ENCODE measurements around the gene GTF3C1. TPM values are rescaled to one million over a fixed set of nuclear protein-coding genes. Genes with fewer than 3 reads are reported as not detected.

Gene GTF3C1
- total and polyA plus RNA-seq, 4 donors, result 15.3 to 28.0 (median 22.2) TPM

DNA sequence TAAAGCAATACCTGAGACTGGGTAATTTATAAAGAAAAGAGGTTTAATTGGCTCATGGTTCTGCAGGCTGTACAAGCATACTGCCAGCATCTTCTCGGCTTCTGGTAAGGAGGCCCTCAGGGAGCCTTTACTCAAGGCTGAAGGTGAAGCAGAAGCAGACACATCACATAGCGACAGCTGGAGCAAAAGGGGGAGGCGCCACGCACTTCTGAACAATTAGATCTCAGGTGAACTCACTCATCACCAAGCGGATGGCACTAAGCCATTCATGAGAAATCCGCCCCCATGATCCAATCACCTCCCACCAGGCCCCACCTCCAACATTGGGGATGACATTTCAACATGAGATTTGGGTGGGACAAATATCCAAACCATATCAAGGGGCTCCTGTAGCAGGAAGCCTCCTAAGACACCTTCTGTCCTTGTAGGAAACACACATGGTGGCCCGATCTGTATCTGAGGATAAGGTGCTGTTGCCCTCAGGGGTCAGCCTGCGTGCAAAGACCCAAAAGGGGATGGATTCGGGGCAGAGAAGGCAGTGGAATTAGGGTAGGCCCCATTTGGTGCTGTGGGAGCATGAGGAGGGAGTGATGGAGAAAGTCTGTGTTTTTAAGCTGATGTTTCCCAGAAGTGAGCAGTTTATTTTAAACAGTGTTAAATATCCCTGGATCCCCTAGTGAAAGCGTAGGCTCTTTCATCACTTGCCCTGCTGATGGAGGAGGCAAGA, 124.8 kb downstream of the GTF3C1 start:
- no peak overlapping the region for H3K27ac ChIP-seq (ENCODE audit: low read depth in 1 of 2, low read length in 2 of 2)
- no peaks in the 10 kb centered on the region for H3K4me1 ChIP-seq (ENCODE audit: control insufficient read depth in 4 of 4, insufficient read depth in 4 of 4, low read length in 3 of 4)
- H3K36me3 ChIP-seq (ENCODE audit: control insufficient read depth in 4 of 4, insufficient read depth in 3 of 4, low read depth in 1 of 4, low read length in 3 of 4), result no peaks in the 10 kb centered on the region
- H3K27me3 ChIP-seq (ENCODE audit: control insufficient read depth in 4 of 4, insufficient read depth in 4 of 4, low read length in 3 of 4), result no peaks in the 10 kb centered on the region
- TF ChIP-seq, protein P1, sequence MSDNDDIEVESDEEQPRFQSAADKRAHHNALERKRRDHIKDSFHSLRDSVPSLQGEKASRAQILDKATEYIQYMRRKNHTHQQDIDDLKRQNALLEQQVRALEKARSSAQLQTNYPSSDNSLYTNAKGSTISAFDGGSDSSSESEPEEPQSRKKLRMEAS (IDR thresholded peaks at IDR 0.05), result no peak
- peak; percentile 19 for DNase-seq (ENCODE audit: low spot score)
- H3K9ac ChIP-seq (ENCODE audit: low read depth in 1 of 2, low read length in 2 of 2), result no peak overlapping the region
- H3K4me3 ChIP-seq (ENCODE audit: low read depth in 1 of 3, low read length in 3 of 3), result no peak overlapping the region
- WGBS, result 87% methylated on average over 10 of the region's 10 CpGs
- peaks cover 0 to 11% (median under 1%) of the 10 kb centered on the region in 4 donors for H3K9me3 ChIP-seq (ENCODE audit: control insufficient read depth in 4 of 4, low read length in 3 of 4)

DNA sequence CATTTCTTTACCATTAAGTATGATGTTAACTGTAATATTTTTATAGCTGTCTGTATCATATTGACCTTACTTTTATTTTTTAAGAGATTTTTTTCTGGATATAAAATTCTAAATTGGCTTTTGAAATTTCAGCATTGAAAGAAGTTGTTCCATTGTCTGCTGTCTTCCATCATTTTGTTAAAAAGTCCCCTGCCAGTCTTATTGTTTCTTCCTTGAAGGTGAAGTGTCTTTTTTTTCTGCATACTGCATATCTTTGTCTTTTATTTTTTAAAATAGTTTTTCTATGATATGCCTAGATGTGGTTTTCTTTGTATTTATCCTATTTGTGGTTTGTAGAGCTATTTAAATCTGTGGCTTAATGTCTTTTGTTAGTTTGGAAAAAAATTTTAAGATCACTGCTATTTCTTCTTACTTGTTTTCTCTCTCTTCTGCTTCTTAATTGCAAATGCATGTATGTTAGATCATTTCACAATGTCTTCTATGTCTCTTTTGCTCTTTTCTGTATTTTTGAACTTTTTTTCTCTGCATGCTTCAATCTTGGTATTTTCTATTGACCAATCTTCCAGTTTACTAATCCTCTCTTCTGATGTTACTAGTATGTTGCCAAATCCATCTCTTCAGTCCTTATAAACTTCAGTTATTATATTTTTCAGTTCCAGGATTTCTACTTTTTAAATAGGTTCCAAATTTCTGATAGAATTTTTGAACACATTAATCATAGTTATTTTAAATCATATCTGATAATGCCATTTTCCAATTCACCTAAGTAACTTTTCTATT, 127.6 kb downstream of the GTF3C1 start:
- Histone ChIP-seq H3K4me1 (ENCODE audit: control insufficient read depth in 4 of 4, insufficient read depth in 4 of 4, low read length in 3 of 4) (no peaks in the 10 kb centered on the region), H3K36me3 (ENCODE audit: control insufficient read depth in 4 of 4, insufficient read depth in 3 of 4, low read depth in 1 of 4, low read length in 3 of 4) (no peaks in the 10 kb centered on the region), H3K27ac (ENCODE audit: low read depth in 1 of 2, low read length in 2 of 2) (no peak overlapping the region), H3K9me3 (ENCODE audit: control insufficient read depth in 4 of 4, low read length in 3 of 4) (peaks cover 0 to 11% (median under 1%) of the 10 kb centered on the region in 4 donors), H3K4me3 (ENCODE audit: low read depth in 1 of 3, low read length in 3 of 3) (no peak overlapping the region), H3K27me3 (ENCODE audit: control insufficient read depth in 4 of 4, insufficient read depth in 4 of 4, low read length in 3 of 4) (no peaks in the 10 kb centered on the region), H3K9ac (ENCODE audit: low read depth in 1 of 2, low read length in 2 of 2) (no peak overlapping the region)
- TF ChIP-seq, protein P1 (IDR thresholded peaks at IDR 0.05), result no peak
- no peak for TF ChIP-seq HNF4G (IDR thresholded peaks at IDR 0.05)
- TF ChIP-seq, protein P2, sequence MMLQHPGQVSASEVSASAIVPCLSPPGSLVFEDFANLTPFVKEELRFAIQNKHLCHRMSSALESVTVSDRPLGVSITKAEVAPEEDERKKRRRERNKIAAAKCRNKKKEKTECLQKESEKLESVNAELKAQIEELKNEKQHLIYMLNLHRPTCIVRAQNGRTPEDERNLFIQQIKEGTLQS (IDR thresholded peaks at IDR 0.05), result no peak
- no peak for TF ChIP-seq YY1 (IDR thresholded peaks at IDR 0.05)
- TF ChIP-seq, protein P3, sequence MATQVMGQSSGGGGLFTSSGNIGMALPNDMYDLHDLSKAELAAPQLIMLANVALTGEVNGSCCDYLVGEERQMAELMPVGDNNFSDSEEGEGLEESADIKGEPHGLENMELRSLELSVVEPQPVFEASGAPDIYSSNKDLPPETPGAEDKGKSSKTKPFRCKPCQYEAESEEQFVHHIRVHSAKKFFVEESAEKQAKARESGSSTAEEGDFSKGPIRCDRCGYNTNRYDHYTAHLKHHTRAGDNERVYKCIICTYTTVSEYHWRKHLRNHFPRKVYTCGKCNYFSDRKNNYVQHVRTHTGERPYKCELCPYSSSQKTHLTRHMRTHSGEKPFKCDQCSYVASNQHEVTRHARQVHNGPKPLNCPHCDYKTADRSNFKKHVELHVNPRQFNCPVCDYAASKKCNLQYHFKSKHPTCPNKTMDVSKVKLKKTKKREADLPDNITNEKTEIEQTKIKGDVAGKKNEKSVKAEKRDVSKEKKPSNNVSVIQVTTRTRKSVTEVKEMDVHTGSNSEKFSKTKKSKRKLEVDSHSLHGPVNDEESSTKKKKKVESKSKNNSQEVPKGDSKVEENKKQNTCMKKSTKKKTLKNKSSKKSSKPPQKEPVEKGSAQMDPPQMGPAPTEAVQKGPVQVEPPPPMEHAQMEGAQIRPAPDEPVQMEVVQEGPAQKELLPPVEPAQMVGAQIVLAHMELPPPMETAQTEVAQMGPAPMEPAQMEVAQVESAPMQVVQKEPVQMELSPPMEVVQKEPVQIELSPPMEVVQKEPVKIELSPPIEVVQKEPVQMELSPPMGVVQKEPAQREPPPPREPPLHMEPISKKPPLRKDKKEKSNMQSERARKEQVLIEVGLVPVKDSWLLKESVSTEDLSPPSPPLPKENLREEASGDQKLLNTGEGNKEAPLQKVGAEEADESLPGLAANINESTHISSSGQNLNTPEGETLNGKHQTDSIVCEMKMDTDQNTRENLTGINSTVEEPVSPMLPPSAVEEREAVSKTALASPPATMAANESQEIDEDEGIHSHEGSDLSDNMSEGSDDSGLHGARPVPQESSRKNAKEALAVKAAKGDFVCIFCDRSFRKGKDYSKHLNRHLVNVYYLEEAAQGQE (IDR thresholded peaks at IDR 0.05), result no peak
- TF ChIP-seq, protein P4, sequence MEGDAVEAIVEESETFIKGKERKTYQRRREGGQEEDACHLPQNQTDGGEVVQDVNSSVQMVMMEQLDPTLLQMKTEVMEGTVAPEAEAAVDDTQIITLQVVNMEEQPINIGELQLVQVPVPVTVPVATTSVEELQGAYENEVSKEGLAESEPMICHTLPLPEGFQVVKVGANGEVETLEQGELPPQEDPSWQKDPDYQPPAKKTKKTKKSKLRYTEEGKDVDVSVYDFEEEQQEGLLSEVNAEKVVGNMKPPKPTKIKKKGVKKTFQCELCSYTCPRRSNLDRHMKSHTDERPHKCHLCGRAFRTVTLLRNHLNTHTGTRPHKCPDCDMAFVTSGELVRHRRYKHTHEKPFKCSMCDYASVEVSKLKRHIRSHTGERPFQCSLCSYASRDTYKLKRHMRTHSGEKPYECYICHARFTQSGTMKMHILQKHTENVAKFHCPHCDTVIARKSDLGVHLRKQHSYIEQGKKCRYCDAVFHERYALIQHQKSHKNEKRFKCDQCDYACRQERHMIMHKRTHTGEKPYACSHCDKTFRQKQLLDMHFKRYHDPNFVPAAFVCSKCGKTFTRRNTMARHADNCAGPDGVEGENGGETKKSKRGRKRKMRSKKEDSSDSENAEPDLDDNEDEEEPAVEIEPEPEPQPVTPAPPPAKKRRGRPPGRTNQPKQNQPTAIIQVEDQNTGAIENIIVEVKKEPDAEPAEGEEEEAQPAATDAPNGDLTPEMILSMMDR (IDR thresholded peaks at IDR 0.05; ENCODE audit: low read depth, low read length, missing input control), result no peak
- no peak for TF ChIP-seq HNF4A (conservative IDR thresholded peaks at IDR 0.05)
- TF ChIP-seq GABPA (IDR thresholded peaks at IDR 0.05 in 1 of 2, conservative IDR thresholded peaks at IDR 0.05 in 1 of 2), result no peak
- TF ChIP-seq RXRA (IDR thresholded peaks at IDR 0.05), result no peak
- no peak for TF ChIP-seq JUND (IDR thresholded peaks at IDR 0.05)
- no peak for TF ChIP-seq FOXA1 (IDR thresholded peaks at IDR 0.05)
- TF ChIP-seq SP1 (IDR thresholded peaks at IDR 0.05), result no peak
- TF ChIP-seq, protein P5, sequence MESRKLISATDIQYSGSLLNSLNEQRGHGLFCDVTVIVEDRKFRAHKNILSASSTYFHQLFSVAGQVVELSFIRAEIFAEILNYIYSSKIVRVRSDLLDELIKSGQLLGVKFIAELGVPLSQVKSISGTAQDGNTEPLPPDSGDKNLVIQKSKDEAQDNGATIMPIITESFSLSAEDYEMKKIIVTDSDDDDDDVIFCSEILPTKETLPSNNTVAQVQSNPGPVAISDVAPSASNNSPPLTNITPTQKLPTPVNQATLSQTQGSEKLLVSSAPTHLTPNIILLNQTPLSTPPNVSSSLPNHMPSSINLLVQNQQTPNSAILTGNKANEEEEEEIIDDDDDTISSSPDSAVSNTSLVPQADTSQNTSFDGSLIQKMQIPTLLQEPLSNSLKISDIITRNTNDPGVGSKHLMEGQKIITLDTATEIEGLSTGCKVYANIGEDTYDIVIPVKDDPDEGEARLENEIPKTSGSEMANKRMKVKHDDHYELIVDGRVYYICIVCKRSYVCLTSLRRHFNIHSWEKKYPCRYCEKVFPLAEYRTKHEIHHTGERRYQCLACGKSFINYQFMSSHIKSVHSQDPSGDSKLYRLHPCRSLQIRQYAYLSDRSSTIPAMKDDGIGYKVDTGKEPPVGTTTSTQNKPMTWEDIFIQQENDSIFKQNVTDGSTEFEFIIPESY (IDR thresholded peaks at IDR 0.05), result no peak
- TF ChIP-seq EGR1 (IDR thresholded peaks at IDR 0.05; ENCODE audit: low read depth in 2 of 2), result no peak
- no peak for DNase-seq (ENCODE audit: low spot score)

Data from liver (tissue), 9 donors.